Osteocyte (in vitro differentiated cells): ENCODE data around the gene PIAS3. TPM values are rescaled to one million over a fixed set of nuclear protein-coding genes. Genes with fewer than 3 reads are reported as not detected.

Experiments
- DNase-seq: peaks from one replicate; pipeline ENCODE4 v3.0.0; 2021; ENCODE audit warnings: mixed read lengths; ENCODE audit not compliant: unreplicated experiment; ENCODE audit errors: extremely low spot score
- H3K27ac Mint-ChIP-seq: one replicate; pipeline ENCODE4 v1.8.0; 2021; ENCODE audit warnings: mild to moderate bottlenecking, mixed read lengths; ENCODE audit not compliant: unreplicated experiment
- H3K27me3 Mint-ChIP-seq: one replicate; pipeline ENCODE4 v1.8.0; 2021; ENCODE audit warnings: mixed read lengths; ENCODE audit not compliant: unreplicated experiment
- H3K36me3 Mint-ChIP-seq: one replicate; pipeline ENCODE4 v1.8.0; 2021; ENCODE audit warnings: mixed read lengths; ENCODE audit not compliant: unreplicated experiment
- H3K4me1 Mint-ChIP-seq: one replicate; pipeline ENCODE4 v1.8.0; 2021; ENCODE audit warnings: mixed read lengths; ENCODE audit not compliant: unreplicated experiment
- H3K4me3 Mint-ChIP-seq: one replicate; pipeline ENCODE4 v1.8.0; 2021; ENCODE audit warnings: mild to moderate bottlenecking, moderate library complexity, mixed read lengths; ENCODE audit not compliant: unreplicated experiment
- H3K9me3 Mint-ChIP-seq: one replicate; pipeline ENCODE4 v1.8.0; 2021; ENCODE audit warnings: mixed read lengths; ENCODE audit not compliant: unreplicated experiment
- total RNA-seq: library from RNA; stranded (reverse); gene quantifications from 2 replicates; pipeline ENCODE4 v1.2.1, GENCODE V29; 2021
- TF ChIP-seq, protein P1 (sequence below): fragments of 200-600 bp; sonication (generic); IDR thresholded peaks from 2 replicates; pipeline ENCODE4 v1.5.0; 2021; ENCODE audit warnings: antibody characterized with exemption, mild to moderate bottlenecking, moderate library complexity

Gene PIAS3
- total RNA-seq, 1 donor from 2014 or later = 48.7 TPM

DNA sequence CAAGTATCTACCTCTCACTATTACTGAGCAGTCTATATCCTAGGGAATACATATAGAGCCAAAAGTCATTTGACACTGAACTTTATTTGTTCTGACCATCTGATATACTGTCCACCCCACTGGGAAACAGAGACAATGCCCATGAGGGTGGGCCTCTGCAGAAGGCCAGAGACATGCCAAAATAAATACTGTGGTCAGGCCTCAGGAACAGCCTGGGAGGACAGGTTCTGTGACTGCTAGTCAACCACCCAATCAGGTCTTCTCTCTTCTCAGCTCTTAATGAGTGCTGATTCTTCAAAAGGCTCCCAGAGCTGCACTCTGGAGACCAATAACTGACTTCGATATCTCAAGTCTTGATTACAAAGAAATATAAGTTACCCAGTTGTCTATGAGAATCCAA lies 32.3 kb upstream of the PIAS3 start:
- peaks cover 4% of the 10 kb centered on the region for H3K36me3 Mint-ChIP-seq

DNA sequence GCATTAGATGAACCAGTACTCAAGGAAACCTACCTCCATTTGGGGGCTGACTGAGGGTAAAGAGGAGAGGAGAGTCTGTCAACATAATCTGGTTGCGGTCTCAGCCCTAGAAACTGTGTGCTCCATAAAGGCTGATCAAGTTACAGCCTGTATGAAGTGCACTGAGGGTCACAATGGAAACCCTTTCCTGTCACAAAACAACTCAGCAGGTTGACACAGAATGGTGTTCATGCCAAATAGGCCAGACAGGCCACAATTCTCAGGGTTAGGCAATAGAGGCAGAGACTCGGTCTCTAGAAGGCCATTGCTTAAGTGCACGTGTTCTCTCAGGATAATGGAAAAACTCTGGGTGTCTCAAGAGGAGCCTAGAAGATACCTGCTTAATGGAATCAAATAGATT lies 30.8 kb upstream of the PIAS3 start:
- DNase-seq = no peak
- H3K27ac Mint-ChIP-seq = peak overlapping the region; percentile 14
- H3K4me3 Mint-ChIP-seq = no peak overlapping the region
- no peaks in the 10 kb centered on the region for H3K9me3 Mint-ChIP-seq
- H3K4me1 Mint-ChIP-seq = peaks cover 60% of the 10 kb centered on the region
- TF ChIP-seq, protein P1, sequence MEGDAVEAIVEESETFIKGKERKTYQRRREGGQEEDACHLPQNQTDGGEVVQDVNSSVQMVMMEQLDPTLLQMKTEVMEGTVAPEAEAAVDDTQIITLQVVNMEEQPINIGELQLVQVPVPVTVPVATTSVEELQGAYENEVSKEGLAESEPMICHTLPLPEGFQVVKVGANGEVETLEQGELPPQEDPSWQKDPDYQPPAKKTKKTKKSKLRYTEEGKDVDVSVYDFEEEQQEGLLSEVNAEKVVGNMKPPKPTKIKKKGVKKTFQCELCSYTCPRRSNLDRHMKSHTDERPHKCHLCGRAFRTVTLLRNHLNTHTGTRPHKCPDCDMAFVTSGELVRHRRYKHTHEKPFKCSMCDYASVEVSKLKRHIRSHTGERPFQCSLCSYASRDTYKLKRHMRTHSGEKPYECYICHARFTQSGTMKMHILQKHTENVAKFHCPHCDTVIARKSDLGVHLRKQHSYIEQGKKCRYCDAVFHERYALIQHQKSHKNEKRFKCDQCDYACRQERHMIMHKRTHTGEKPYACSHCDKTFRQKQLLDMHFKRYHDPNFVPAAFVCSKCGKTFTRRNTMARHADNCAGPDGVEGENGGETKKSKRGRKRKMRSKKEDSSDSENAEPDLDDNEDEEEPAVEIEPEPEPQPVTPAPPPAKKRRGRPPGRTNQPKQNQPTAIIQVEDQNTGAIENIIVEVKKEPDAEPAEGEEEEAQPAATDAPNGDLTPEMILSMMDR = no peak
- peaks cover 3% of the 10 kb centered on the region for H3K36me3 Mint-ChIP-seq
- H3K27me3 Mint-ChIP-seq = peaks cover 6% of the 10 kb centered on the region

More for the DNA sequence above, 32.3 kb upstream of the PIAS3 start:
- peak overlapping the region; percentile 18 for H3K4me3 Mint-ChIP-seq
- no peaks in the 10 kb centered on the region for H3K9me3 Mint-ChIP-seq
- H3K27me3 Mint-ChIP-seq = no peaks in the 10 kb centered on the region
- TF ChIP-seq, protein P1 = no peak
- peaks cover 49% of the 10 kb centered on the region for H3K4me1 Mint-ChIP-seq
- H3K27ac Mint-ChIP-seq = peak overlapping the region; percentile 98
- no peak for DNase-seq

DNA sequence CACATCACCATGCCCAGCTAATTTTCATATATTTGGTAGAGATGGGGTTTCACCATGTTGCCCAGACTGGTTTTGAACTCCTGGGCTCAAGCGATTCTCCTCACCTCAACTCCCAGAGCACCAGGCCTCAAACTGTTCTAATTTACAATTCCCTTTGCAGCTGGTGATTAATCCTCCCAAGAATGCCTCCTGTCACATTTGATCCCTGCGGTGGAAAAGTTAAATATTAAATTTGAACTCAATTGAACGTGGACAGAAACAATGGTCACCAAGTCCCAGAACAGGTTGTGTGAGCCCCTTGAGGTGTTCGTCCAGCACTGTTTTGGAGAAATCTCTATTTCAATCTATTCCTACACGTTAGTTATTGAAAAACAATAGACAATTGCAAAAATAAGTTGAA lies 28.8 kb upstream of the PIAS3 start:
- DNase-seq = no peak
- H3K27me3 Mint-ChIP-seq = peaks cover 12% of the 10 kb centered on the region
- peaks cover 53% of the 10 kb centered on the region for H3K4me1 Mint-ChIP-seq
- no peak overlapping the region for H3K27ac Mint-ChIP-seq
- TF ChIP-seq, protein P1 = no peak
- H3K9me3 Mint-ChIP-seq = no peaks in the 10 kb centered on the region
- H3K36me3 Mint-ChIP-seq = no peaks in the 10 kb centered on the region
- H3K4me3 Mint-ChIP-seq = no peak overlapping the region

GRCh38 chr1:145886816-145887215 lies 27.9 kb upstream of the PIAS3 start:
- TF ChIP-seq, protein P1 = no peak
- H3K27ac Mint-ChIP-seq = no peak overlapping the region
- DNase-seq = no peak
- no peaks in the 10 kb centered on the region for H3K36me3 Mint-ChIP-seq
- peak overlapping the region; percentile 83 for H3K4me3 Mint-ChIP-seq
- H3K9me3 Mint-ChIP-seq = no peaks in the 10 kb centered on the region
- peaks cover 48% of the 10 kb centered on the region for H3K4me1 Mint-ChIP-seq
- H3K27me3 Mint-ChIP-seq = peaks cover 13% of the 10 kb centered on the region

DNA sequence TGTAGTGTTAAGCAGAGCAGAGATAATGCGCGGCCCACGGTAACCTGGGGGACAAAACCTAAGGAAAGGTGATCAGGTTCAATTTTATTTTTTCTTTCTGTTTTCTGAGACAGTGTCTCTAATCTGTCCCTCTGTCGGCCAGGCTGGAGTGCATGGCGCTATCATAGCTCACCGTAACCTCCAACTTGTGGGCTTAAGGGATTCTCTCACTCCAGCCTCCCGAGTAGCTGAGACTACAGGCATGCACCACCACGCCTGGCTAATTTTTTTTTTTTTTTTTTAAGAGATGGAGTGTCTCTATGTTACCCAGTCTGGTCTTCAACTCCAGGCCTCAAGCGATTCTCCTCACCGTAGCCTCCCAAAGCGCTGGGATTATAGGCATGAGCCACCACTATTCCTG lies 27.5 kb upstream of the PIAS3 start:
- Mint-ChIP-seq H3K36me3 (no peaks in the 10 kb centered on the region), H3K4me1 (peaks cover 44% of the 10 kb centered on the region), H3K4me3 (peak overlapping the region; percentile 83), H3K27ac (no peak overlapping the region), H3K9me3 (no peaks in the 10 kb centered on the region), H3K27me3 (peaks cover 13% of the 10 kb centered on the region)
- no peak for DNase-seq
- TF ChIP-seq, protein P1 = no peak
